Liver (tissue), 9 donors: ENCODE results near the gene KLKB1. TPM values are rescaled to one million over a fixed set of nuclear protein-coding genes. Genes with fewer than 3 reads are reported as not detected.

ENCODE experiments used
- DNase-seq: peaks from one replicate; pipeline ENCODE4 v3.0.0-alpha.2; 2017; ENCODE audit warnings: low spot score
- H3K27ac ChIP-seq, 2 donors: one replicate each; pipeline ENCODE4 v1.7.0; 2013; ENCODE audit warnings: inconsistent platforms in 2 of 2, low read length in 2 of 2, control low read depth in 1 of 2, low read depth in 1 of 2, mild to moderate bottlenecking in 1 of 2
- H3K27me3 ChIP-seq, 4 donors: one replicate each; pipeline versions ENCODE4 v1.6.1 to v1.7.0; 2013; ENCODE audit warnings: low read length in 3 of 4, inconsistent platforms in 1 of 4, mild to moderate bottlenecking in 1 of 4, moderate library complexity in 1 of 4; ENCODE audit not compliant: control insufficient read depth in 4 of 4, insufficient read depth in 4 of 4
- H3K36me3 ChIP-seq, 4 donors: one replicate each; pipeline versions ENCODE4 v1.6.1 to v1.7.0; 2013; ENCODE audit warnings: low read length in 3 of 4, mild to moderate bottlenecking in 3 of 4, low read depth in 1 of 4, moderate library complexity in 1 of 4; ENCODE audit not compliant: control insufficient read depth in 4 of 4, insufficient read depth in 3 of 4
- H3K4me1 ChIP-seq, 4 donors: one replicate each; pipeline versions ENCODE4 v1.6.1 to v1.7.0; 2013; ENCODE audit warnings: low read length in 3 of 4, mild to moderate bottlenecking in 3 of 4, moderate library complexity in 1 of 4; ENCODE audit not compliant: control insufficient read depth in 4 of 4, insufficient read depth in 4 of 4
- H3K4me3 ChIP-seq, 3 donors: one replicate each; pipeline versions ENCODE4 v1.6.1 to v1.7.0; 2013; ENCODE audit warnings: low read length in 3 of 3, control low read depth in 1 of 3, low read depth in 1 of 3, mild to moderate bottlenecking in 1 of 3
- H3K9ac ChIP-seq, 2 donors: one replicate each; pipeline ENCODE4 v1.7.0; 2013; ENCODE audit warnings: low read length in 2 of 2, mild to moderate bottlenecking in 2 of 2, moderate library complexity in 2 of 2, control low read depth in 1 of 2, low read depth in 1 of 2
- H3K9me3 ChIP-seq, 4 donors: one replicate each; pipeline versions ENCODE4 v1.6.1 to v1.7.0; 2013; ENCODE audit warnings: low read length in 3 of 4; ENCODE audit not compliant: control insufficient read depth in 4 of 4
- EGR1 ChIP-seq, 2 donors: IDR thresholded peaks; 2 replicates each; pipeline ENCODE4 v1.6.1; 2016 to 2018; ENCODE audit warnings: antibody characterized with exemption in 2 of 2, low read depth in 2 of 2
- FOXA2 ChIP-seq: IDR thresholded peaks from 2 replicates; pipeline ENCODE4 v1.6.1; 2016; ENCODE audit warnings: antibody characterized with exemption
- HNF4G ChIP-seq: IDR thresholded peaks from 2 replicates; pipeline ENCODE4 v1.6.1; 2016; ENCODE audit warnings: antibody characterized with exemption
- JUND ChIP-seq, 2 donors: IDR thresholded peaks; 2 replicates each; pipeline ENCODE4 v1.6.1; 2016; ENCODE audit warnings: antibody characterized with exemption in 2 of 2
- NR2F2 ChIP-seq: IDR thresholded peaks from 2 replicates; pipeline ENCODE4 v1.6.1; 2016; ENCODE audit warnings: antibody characterized with exemption
- REST ChIP-seq: IDR thresholded peaks from 2 replicates; pipeline ENCODE4 v1.6.1; 2016; ENCODE audit warnings: antibody characterized with exemption, mild to moderate bottlenecking
- RXRA ChIP-seq, 2 donors: IDR thresholded peaks; 2 replicates each; pipeline ENCODE4 v1.6.1; 2017 to 2018; ENCODE audit warnings: antibody characterized with exemption in 2 of 2, mild to moderate bottlenecking in 1 of 2
- TAF1 ChIP-seq: conservative IDR thresholded peaks from 2 replicates; pipeline ENCODE4 v1.6.1; 2016; ENCODE audit warnings: antibody characterized with exemption, mild to moderate bottlenecking
- YY1 ChIP-seq: IDR thresholded peaks from 2 replicates; pipeline ENCODE4 v1.6.1; 2016; ENCODE audit warnings: antibody characterized with exemption, mild to moderate bottlenecking
- ZBTB33 ChIP-seq: IDR thresholded peaks from 2 replicates; pipeline ENCODE4 v1.6.1; 2016; ENCODE audit warnings: antibody characterized with exemption
- whole genome bisulfite sequencing: extraction: QIAGEN DNeasy Blood & Tissue Kit; methylation state at CpG from one replicate; pipeline ENCODE4 v1.1.7; 2013; 5-methylcytosine and 5-hydroxymethylcytosine counted together
- polyA plus RNA-seq, 2 donors: library from polyadenylated mRNA; stranded (reverse) in 1 of 2; unstranded in 1 of 2; fragments of 200-250 nt in 1 of 2; fragments of >200 nt in 1 of 2; fragmentation: Nextera tagmentation in 1 of 2; extraction: Ambion mirVana in 1 of 2; gene quantifications; one replicate each; pipeline versions ENCODE4 v1.2.1 to v1.2.3, GENCODE V29; 2013 to 2015
- total RNA-seq, 2 donors: library from RNA; depleted of rRNA; stranded (reverse); fragments of >200 nt; gene quantifications; one replicate each; pipeline ENCODE4 v1.2.3, GENCODE V29; 2014
- TF ChIP-seq, protein P1 (sequence below): IDR thresholded peaks from 2 replicates; pipeline ENCODE4 v1.6.1; 2016; ENCODE audit warnings: antibody characterized with exemption
- donor health status: healthy.
- donor health status: healthy.
- donor health status: healthy.
- donor health status: healthy.
- donor health status: healthy.

The KLKB1 gene
- total and polyA plus RNA-seq, 4 donors = 36.5 to 78.9 (median 60.2) TPM

DNA sequence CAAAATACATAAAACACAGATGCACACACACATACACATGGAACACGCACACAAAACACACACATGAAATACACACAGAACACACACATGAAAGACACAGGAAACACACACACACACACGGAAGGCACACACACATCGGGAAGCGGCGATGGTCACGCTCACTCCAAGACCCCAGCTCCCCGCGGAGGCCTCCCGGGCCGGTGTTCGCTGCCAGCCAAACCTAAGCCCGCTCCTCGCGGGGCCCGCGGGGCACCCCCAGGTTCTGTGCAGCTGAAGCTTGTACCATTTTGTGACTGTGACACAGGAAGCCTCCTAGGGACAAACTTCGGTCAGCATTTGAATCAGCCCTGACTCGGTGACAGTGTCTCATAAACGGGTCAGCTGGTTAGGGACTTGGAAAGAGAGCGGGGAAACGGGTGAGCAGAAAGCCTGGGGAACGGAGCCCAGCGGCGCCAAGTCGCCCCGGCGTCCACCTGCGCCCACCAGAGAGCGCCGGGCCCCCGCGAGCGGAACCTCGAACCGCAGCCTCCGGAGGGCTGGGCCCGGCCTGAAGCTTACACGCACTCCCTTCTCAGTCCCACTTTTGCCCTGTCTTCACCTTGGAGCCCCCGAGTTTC is 70.8 kb downstream of the KLKB1 start:
- Histone ChIP-seq H3K36me3 (no peaks in the 10 kb centered on the region), H3K27ac (no peak overlapping the region), H3K4me3 (no peak overlapping the region), H3K4me1 (peaks cover 2 to 6% (median 4%) of the 10 kb centered on the region in 4 donors), H3K9me3 (no peaks in the 10 kb centered on the region), H3K27me3 (peaks cover 0 to 5% (median 0%) of the 10 kb centered on the region in 4 donors), H3K9ac (no peak overlapping the region)
- TF ChIP-seq TAF1 (no peak), REST (no peak), FOXA2 (no peak)
- TF ChIP-seq, protein P1, sequence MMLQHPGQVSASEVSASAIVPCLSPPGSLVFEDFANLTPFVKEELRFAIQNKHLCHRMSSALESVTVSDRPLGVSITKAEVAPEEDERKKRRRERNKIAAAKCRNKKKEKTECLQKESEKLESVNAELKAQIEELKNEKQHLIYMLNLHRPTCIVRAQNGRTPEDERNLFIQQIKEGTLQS = no peak
- no peak for DNase-seq
- WGBS = 32% methylated on average over 39 of the region's 39 CpGs

GRCh38 chr4:186299291-186299690 is 72.0 kb downstream of the KLKB1 start:
- no peak for TF ChIP-seq YY1
- no peak for TF ChIP-seq HNF4G
- TF ChIP-seq RXRA (IDR thresholded peaks at IDR 0.05) = no peak
- DNase-seq = no peak
- Histone ChIP-seq H3K9me3 (no peaks in the 10 kb centered on the region), H3K4me3 (no peak overlapping the region), H3K4me1 (peaks cover 2 to 6% (median 4%) of the 10 kb centered on the region in 4 donors), H3K27me3 (peaks cover 0 to 5% (median 0%) of the 10 kb centered on the region in 4 donors), H3K27ac (no peak overlapping the region), H3K9ac (no peak overlapping the region), H3K36me3 (no peaks in the 10 kb centered on the region)
- WGBS = 82% methylated on average over 5 of the region's 5 CpGs

GRCh38 chr4:186300659-186301390 is 73.5 kb downstream of the KLKB1 start:
- Histone ChIP-seq H3K36me3 (no peaks in the 10 kb centered on the region), H3K27ac (no peak overlapping the region), H3K9ac (no peak overlapping the region), H3K4me3 (no peak overlapping the region), H3K27me3 (peaks cover 0 to 5% (median 0%) of the 10 kb centered on the region in 4 donors), H3K4me1 (peaks cover 2 to 6% (median 4%) of the 10 kb centered on the region in 4 donors), H3K9me3 (no peaks in the 10 kb centered on the region)
- TF ChIP-seq EGR1 (IDR thresholded peaks at IDR 0.05; ENCODE audit: low read depth in 2 of 2) (no peak), ZBTB33 (no peak), REST (no peak), NR2F2 (no peak), RXRA (IDR thresholded peaks at IDR 0.05) (no peak), JUND (IDR thresholded peaks at IDR 0.05) (no peak)
- TF ChIP-seq, protein P1 = no peak
- no peak for DNase-seq
- WGBS = 82% methylated on average over 6 of the region's 6 CpGs
